GM18502 (cell line): Measurements from ENCODE around the gene CCL1.

ENCODE experiments used
- ATAC-seq: cut with Tn5 transposase; IDR thresholded peaks from one replicate; pipeline ENCODE4 v1.9.1; 2021; ENCODE audit warnings: mild to moderate bottlenecking; ENCODE audit not compliant: unreplicated experiment, poor library complexity

The CCL1 gene

GRCh38 chr17:34384271-34384670, 21.2 kb upstream of the CCL1 start:
- no peak for ATAC-seq

DNA sequence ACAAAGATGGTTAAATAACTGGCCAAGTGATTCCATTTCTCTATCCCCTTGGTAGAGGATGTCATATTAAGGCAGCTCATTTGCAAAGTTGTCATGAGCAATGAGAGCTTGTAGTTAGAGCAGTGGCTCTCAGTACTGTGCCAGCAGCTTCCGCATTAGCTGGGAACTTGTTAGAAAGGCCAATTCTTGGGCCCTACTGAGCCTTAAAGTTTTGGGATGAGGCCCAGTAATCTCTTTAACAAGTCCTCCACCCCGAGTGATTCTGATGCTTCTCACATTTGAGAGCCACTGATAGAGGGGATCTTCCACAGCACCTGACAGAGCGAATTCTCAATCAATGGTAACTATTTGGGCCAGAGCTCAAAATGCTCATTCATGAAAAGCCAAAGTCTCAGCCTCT, 20.2 kb upstream of the CCL1 start:
- ATAC-seq = no peak

DNA sequence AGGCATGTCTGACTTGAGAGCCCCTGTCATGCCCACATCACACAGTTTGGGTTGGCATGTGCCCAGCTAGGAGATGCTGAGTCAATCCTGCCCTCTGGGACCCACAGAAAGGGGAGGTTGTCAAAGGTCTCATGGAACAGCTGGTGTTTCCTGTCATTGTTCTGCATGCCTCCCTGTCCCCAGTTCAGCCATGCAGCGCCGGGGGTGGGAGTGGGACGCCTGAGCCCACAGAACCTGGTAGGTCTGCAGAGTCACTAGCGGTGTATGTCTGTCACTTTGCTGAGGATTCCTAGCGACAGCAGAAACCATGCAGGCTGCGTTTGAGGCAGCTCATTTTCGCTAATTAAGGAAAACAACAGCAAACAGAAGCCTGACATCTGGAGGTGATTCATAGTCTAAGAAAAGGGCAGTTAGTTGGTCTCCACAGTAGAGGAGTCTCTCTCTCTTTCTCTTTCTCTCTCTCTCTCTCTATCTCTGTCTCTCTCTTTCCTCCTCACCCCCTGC, 19.6 kb upstream of the CCL1 start:
- no peak for ATAC-seq

- ATAC-seq = no peak
Observed at GRCh38 chr17:34379868-34380267, 16.8 kb upstream of the CCL1 start.

GRCh38 chr17:34378664-34379101, 15.7 kb upstream of the CCL1 start:
- peak; percentile 77 for ATAC-seq

GRCh38 chr17:34377078-34377823, 14.2 kb upstream of the CCL1 start:
- no peak for ATAC-seq

GRCh38 chr17:34375426-34375997, 12.5 kb upstream of the CCL1 start:
- no peak for ATAC-seq

GRCh38 chr17:34374457-34374856, 11.4 kb upstream of the CCL1 start:
- ATAC-seq = no peak

- no peak for ATAC-seq
Observed at GRCh38 chr17:34371405-34372100, 8.5 kb upstream of the CCL1 start.

DNA sequence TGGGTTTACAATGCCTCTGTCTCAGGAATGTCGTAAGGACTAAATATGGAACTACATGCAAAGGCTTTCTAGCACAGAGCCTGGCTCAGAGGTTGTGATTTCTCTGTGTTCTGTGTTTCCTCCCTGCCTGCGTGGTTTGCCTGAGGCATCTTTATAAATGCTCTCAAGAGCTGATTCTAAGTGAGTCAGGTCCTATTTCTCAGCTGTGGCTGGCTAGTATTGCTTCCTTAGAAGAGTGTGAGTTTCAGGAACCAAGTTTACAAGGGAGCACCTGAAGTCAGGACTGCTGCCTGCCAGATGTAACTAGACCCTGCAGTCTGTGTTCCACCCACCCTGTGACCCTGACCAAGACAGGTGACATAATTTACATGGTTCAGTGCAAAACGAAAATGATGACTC, 8.0 kb upstream of the CCL1 start:
- ATAC-seq = no peak

- no peak for ATAC-seq
Observed at GRCh38 chr17:34370376-34370996, 7.5 kb upstream of the CCL1 start.

DNA sequence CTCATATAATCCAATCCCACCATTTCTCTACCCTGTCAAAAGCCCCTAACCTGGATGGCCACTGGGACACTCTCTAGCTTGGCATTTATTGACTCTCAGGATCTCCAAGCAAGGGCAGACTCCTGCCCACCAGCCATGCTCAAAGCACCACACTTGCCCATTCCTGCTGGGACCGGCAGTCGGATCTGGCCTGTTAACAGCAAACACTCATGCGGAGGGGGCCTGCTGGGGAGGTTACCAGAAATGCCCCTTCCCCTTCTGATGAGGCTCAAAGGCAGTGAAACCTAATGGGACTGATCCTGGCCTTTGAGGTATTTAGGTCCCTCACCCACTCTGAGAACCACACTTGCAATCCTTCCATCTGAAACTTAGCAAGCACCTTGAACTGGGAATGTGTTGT, 6.5 kb upstream of the CCL1 start:
- ATAC-seq = no peak

GRCh38 chr17:34368946-34369500, 6.0 kb upstream of the CCL1 start:
- no peak for ATAC-seq

GRCh38 chr17:34368196-34368945, 5.3 kb upstream of the CCL1 start:
- ATAC-seq = no peak

GRCh38 chr17:34367486-34368195, 4.6 kb upstream of the CCL1 start:
- ATAC-seq = no peak

DNA sequence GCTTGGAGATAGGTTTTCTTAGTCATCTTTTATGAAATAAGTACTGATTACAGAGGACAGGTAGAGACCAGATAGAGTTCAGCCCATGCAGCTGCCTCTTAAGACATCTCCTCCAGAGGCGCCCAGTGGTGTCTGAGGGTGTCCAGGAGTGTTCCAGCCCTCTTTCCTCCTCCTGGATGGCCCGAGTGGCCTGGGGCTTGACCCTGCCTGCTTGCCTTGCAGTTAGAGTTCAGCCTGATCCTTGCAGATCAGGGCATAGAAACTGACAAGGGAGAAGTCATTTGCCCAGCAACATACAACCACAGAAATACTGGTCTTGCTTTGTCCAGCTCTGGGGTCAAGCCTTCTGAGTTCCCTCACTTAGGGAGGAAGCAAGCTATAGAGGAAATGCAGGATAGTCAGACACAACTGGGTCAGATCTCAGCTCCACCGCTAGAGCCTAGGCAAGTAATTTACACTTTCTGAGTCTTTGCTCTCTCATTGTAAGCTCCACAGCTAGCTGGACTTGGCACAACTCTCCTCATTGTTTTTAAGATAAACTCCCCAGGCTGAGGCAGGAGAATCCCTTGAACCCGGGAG, 3.6 kb upstream of the CCL1 start:
- no peak for ATAC-seq

GRCh38 chr17:34366010-34366409, 3.0 kb upstream of the CCL1 start:
- no peak for ATAC-seq

- no peak for ATAC-seq
Observed at GRCh38 chr17:34365340-34365739, 2.3 kb upstream of the CCL1 start.

DNA sequence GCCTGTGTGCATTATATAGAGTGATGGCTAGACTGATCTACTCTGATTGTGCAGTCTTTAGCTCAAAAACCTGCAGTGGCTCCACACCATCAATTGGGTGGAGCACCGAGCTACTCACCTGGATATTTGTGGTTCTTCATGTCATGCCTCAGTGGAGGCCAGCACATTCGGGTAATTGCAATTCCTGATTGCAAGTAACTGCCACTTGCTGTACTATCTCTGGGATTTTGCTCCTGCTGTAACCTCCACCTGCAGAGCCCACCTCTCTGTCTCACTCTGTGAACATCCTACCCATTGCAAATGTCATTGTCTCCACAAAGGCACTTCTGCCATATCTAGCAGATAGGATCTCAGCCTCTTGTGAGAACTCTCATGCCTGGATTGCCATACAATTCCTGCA, 1.7 kb upstream of the CCL1 start:
- no peak for ATAC-seq
